ENCODE data around the gene RBMS2.
A peak's percentile ranks its signal among the peaks of the same experiment; 100 is the strongest.

Gene RBMS2

GRCh38 chr12:56633468-56634241 lies 112.0 kb downstream of the RBMS2 start:
- no peak for DNase-seq

GRCh38 chr12:56634242-56634836 lies 112.7 kb downstream of the RBMS2 start:
- DNase-seq: no peak

GRCh38 chr12:56634837-56635791 lies 113.5 kb downstream of the RBMS2 start:
- DNase-seq: no peak

- DNase-seq: peak; percentile 9
Measured at GRCh38 chr12:56635806-56636674, 114.4 kb downstream of the RBMS2 start.

GRCh38 chr12:56636675-56637540 lies 115.3 kb downstream of the RBMS2 start:
- no peak for DNase-seq

- no peak for DNase-seq
Measured at GRCh38 chr12:56637621-56638020, 116.0 kb downstream of the RBMS2 start.

- DNase-seq: no peak
Measured at GRCh38 chr12:56641219-56641618, 119.6 kb downstream of the RBMS2 start.

- no peak for DNase-seq
Measured at GRCh38 chr12:56644654-56645053, 123.0 kb downstream of the RBMS2 start.

GRCh38 chr12:56645201-56645716 lies 123.6 kb downstream of the RBMS2 start:
- DNase-seq: no peak
